HepG2 (cell line): ENCODE measurements around the gene SNHG17. TPM values are rescaled to one million over a fixed set of nuclear protein-coding genes. Genes with fewer than 3 reads are reported as not detected.

Experiments
- CTCF ChIP-seq: sonication (generic); formaldehyde crosslinking; IDR thresholded peaks from 2 replicates; pipeline ENCODE4 v1.5.0; 2020; ENCODE audit warnings: mild to moderate bottlenecking, missing genetic modification reagents, moderate library complexity
- FOXP1 ChIP-seq, 2 experiments: fragments of 450-650 bp in 1 of 2; IDR thresholded peaks; 2 replicates each; pipeline ENCODE4 v1.6.1; 2017 to 2018; ENCODE audit warnings: antibody characterized with exemption in 1 of 2
- IRX3 ChIP-seq: sonication (generic); formaldehyde crosslinking; IDR thresholded peaks from 2 replicates; pipeline ENCODE4 v1.8.1; 2023; ENCODE audit warnings: mild to moderate bottlenecking, low read depth, missing genetic modification reagents, borderline replicate concordance
- ISL2 ChIP-seq: sonication (generic); formaldehyde crosslinking; IDR thresholded peaks from 2 replicates; pipeline ENCODE4 v1.5.0; 2020; ENCODE audit warnings: missing genetic modification reagents
- JUN ChIP-seq: sonication (generic); formaldehyde crosslinking; IDR thresholded peaks from 2 replicates; pipeline ENCODE4 v1.4.0; 2020; ENCODE audit warnings: mild to moderate bottlenecking, missing genetic modification reagents
- KLF15 ChIP-seq: sonication (generic); formaldehyde crosslinking; IDR thresholded peaks from 2 replicates; pipeline ENCODE4 v1.8.1; 2023; ENCODE audit warnings: borderline replicate concordance, mild to moderate bottlenecking, inconsistent platforms, missing genetic modification reagents, mixed read lengths
- MYNN ChIP-seq: sonication (generic); formaldehyde crosslinking; IDR thresholded peaks from 2 replicates; pipeline ENCODE4 v1.4.0; 2020; ENCODE audit warnings: mild to moderate bottlenecking, low read depth, missing genetic modification reagents
- NPAS2 ChIP-seq: sonication (generic); formaldehyde crosslinking; IDR thresholded peaks from 2 replicates; pipeline ENCODE4 v1.8.0; 2022; ENCODE audit warnings: mild to moderate bottlenecking, missing genetic modification reagents, borderline replicate concordance
- NR2C2 ChIP-seq: sonication (generic); formaldehyde crosslinking; IDR thresholded peaks from 2 replicates; pipeline ENCODE4 v1.4.0; 2020; ENCODE audit warnings: missing genetic modification reagents, mild to moderate bottlenecking, moderate library complexity, borderline replicate concordance
- PAF1 ChIP-seq: IDR thresholded peaks from 2 replicates; pipeline ENCODE4 v1.6.1; 2016; ENCODE audit warnings: missing genetic modification reagents, missing compliant biosample characterization
- SIN3A ChIP-seq: IDR thresholded peaks from 2 replicates; pipeline ENCODE4 v1.6.1; 2011; ENCODE audit warnings: low read depth, mild to moderate bottlenecking, control low read depth, low read length, borderline replicate concordance
- SP5 ChIP-seq: IDR thresholded peaks from 2 replicates; pipeline ENCODE4 v1.6.1; 2016; ENCODE audit warnings: low read depth, borderline replicate concordance
- STAG1 ChIP-seq: sonication (generic); formaldehyde crosslinking; IDR thresholded peaks from 2 replicates; pipeline ENCODE4 v1.4.0; 2020; ENCODE audit warnings: missing genetic modification reagents
- WIZ ChIP-seq: sonication (generic); formaldehyde crosslinking; IDR thresholded peaks from 2 replicates; pipeline ENCODE4 v1.5.1; 2020; ENCODE audit warnings: mild to moderate bottlenecking, missing genetic modification reagents
- ZBTB26 ChIP-seq: IDR thresholded peaks from 2 replicates; pipeline ENCODE4 v1.6.1; 2016; ENCODE audit warnings: missing compliant biosample characterization, missing genetic modification reagents, borderline replicate concordance
- ZEB1 ChIP-seq: IDR thresholded peaks from 2 replicates; pipeline ENCODE4 v1.6.1; 2012; ENCODE audit warnings: mild to moderate bottlenecking, low read depth, inconsistent platforms; ENCODE audit not compliant: insufficient replicate concordance
- ZKSCAN1 ChIP-seq: fragments of 150-350 bp; IDR thresholded peaks from 2 replicates; pipeline ENCODE4 v1.6.1; 2014; ENCODE audit warnings: low read length
- ZNF382 ChIP-seq: sonication (generic); formaldehyde crosslinking; IDR thresholded peaks from 2 replicates; pipeline ENCODE4 v1.5.0; 2020; ENCODE audit warnings: missing genetic modification reagents, mild to moderate bottlenecking, borderline replicate concordance
- ZNF597 ChIP-seq: sonication (generic); formaldehyde crosslinking; IDR thresholded peaks from 2 replicates; pipeline ENCODE4 v1.5.0; 2020; ENCODE audit warnings: missing genetic modification reagents
- ZNF629 ChIP-seq: sonication (generic); formaldehyde crosslinking; conservative IDR thresholded peaks from 2 replicates; pipeline ENCODE4 v1.5.0; 2020; ENCODE audit warnings: missing genetic modification reagents
- ZNF782 ChIP-seq: sonication (generic); formaldehyde crosslinking; IDR thresholded peaks from 2 replicates; pipeline ENCODE4 v1.4.0; 2020; ENCODE audit warnings: missing genetic modification reagents, mild to moderate bottlenecking, borderline replicate concordance
- ZNF784 ChIP-seq: sonication (generic); formaldehyde crosslinking; IDR thresholded peaks from 2 replicates; pipeline ENCODE4 v1.5.1; 2020; ENCODE audit warnings: missing genetic modification reagents, mild to moderate bottlenecking, borderline replicate concordance
- ZNF850 ChIP-seq: sonication (generic); formaldehyde crosslinking; conservative IDR thresholded peaks from 2 replicates; pipeline ENCODE4 v1.9.0; 2021; ENCODE audit warnings: mild to moderate bottlenecking, missing genetic modification reagents
- polyA plus RNA-seq, 8 experiments: library from polyadenylated mRNA; depleted of rRNA in 3 of 8; stranded (reverse) in 7 of 8; unstranded in 1 of 8; fragments of >200 nt; fragmentation: Illumina TruSeq in 4 of 8; extraction: Trizol in 4 of 8; gene quantifications; 2 replicates each; pipeline versions ENCODE4 v1.2.1 to v1.2.3, GENCODE V29; 2011 to 2016; ENCODE audit warnings: low read depth in 4 of 8, missing spikeins in 1 of 8, mixed read lengths in 1 of 8; ENCODE audit not compliant: insufficient read depth in 1 of 8
- total RNA-seq, 5 experiments: library from RNA; depleted of rRNA; stranded (reverse); fragments of >200 nt; fragmentation: Illumina TruSeq; extraction: Trizol; gene quantifications; 2 replicates each; pipeline ENCODE4 v1.2.3, GENCODE V29; 2016; ENCODE audit warnings: low read depth in 1 of 5
- TF ChIP-seq, protein P1 (sequence below): sonication (generic); formaldehyde crosslinking; conservative IDR thresholded peaks from 2 replicates; pipeline ENCODE4 v1.4.0; 2020; ENCODE audit warnings: missing genetic modification reagents

Gene SNHG17
- total and polyA plus RNA-seq, 2 of the 13 experiments (the other 11 are each of a cell fraction or from before 2014, with no cell fraction given) = 26.2 to 41.2 TPM

DNA sequence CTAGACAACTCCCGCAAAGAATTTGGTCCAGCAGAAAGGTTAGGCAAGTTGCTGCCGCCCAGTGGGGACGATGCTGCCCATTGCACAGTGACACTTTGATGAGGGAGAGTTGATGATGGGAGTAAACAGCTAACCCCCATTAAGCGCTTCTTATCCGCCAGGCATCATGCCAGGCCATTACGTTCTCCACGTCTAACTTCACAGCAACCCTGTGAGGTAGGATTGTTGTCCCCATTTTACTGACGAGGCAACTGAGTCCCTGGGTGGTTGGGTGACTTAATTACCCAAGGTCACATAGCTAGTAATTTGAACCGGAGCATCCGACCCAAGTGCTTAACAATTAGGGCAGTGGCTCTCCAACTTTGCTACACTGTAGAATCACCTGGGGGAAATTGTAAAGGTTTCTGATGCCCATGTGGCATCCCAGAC is 38.3 kb upstream of the SNHG17 start (continued):
- no peak for TF ChIP-seq ZNF782
- TF ChIP-seq JUN (CRISPR knock-in tag) = 0 out of 2 replicates have a peak, but pooled peaks have one; percentile 6
- TF ChIP-seq KLF15 (CRISPR knock-in tag) = no peak
- TF ChIP-seq ZNF597 (CRISPR knock-in tag) = no peak
- 0 out of 2 replicates have a peak, but pooled peaks have one; percentile 7 for TF ChIP-seq SP5 (CRISPR knock-in tag)
- no peak for TF ChIP-seq PAF1
- peak; percentile 3 for TF ChIP-seq ZEB1
- no peak for TF ChIP-seq NR2C2
- no peak for TF ChIP-seq ZNF382 (CRISPR knock-in tag)
- no peak for TF ChIP-seq MYNN (CRISPR knock-in tag)
- TF ChIP-seq ZKSCAN1 = no peak
- no peak for TF ChIP-seq IRX3 (CRISPR knock-in tag)
- TF ChIP-seq, protein P1, sequence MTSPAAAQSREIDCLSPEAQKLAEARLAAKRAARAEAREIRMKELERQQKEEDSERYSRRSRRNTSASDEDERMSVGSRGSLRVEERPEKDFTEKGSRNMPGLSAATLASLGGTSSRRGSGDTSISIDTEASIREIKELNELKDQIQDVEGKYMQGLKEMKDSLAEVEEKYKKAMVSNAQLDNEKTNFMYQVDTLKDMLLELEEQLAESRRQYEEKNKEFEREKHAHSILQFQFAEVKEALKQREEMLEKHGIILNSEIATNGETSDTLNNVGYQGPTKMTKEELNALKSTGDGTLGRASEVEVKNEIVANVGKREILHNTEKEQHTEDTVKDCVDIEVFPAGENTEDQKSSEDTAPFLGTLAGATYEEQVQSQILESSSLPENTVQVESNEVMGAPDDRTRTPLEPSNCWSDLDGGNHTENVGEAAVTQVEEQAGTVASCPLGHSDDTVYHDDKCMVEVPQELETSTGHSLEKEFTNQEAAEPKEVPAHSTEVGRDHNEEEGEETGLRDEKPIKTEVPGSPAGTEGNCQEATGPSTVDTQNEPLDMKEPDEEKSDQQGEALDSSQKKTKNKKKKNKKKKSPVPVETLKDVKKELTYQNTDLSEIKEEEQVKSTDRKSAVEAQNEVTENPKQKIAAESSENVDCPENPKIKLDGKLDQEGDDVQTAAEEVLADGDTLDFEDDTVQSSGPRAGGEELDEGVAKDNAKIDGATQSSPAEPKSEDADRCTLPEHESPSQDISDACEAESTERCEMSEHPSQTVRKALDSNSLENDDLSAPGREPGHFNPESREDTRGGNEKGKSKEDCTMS (CRISPR knock-in tag) = no peak
- no peak for TF ChIP-seq FOXP1 (IDR thresholded peaks at IDR 0.05)
- no peak for TF ChIP-seq FOXP1 (CRISPR knock-in tag; IDR thresholded peaks at IDR 0.05)
- TF ChIP-seq ISL2 (CRISPR knock-in tag) = no peak
- TF ChIP-seq STAG1 (CRISPR knock-in tag) = peak; percentile 28; the same call in 1 of the 2 replicates
- peak; percentile 98 for TF ChIP-seq ZNF629
- TF ChIP-seq ZBTB26 = 0 out of 2 replicates have a peak, but pooled peaks have one; percentile 28
- TF ChIP-seq WIZ (CRISPR knock-in tag) = no peak
- TF ChIP-seq SIN3A = no peak
- TF ChIP-seq NPAS2 (CRISPR knock-in tag) = no peak
- TF ChIP-seq ZNF850 (CRISPR knock-in tag) = no peak
- TF ChIP-seq CTCF (CRISPR knock-in tag) = peak; percentile 57
- TF ChIP-seq ZNF784 = peak; percentile 11; the same call in 1 of the 2 replicates
